HCT116 (cell line): ENCODE results near the gene ALB. TPM values are rescaled to one million over a fixed set of nuclear protein-coding genes. Genes with fewer than 3 reads are reported as not detected.

Experiments used
- ATAC-seq: fragments of 200-7000 bp; cut with Tn5 transposase; 2 replicates; pipeline ENCODE4 v1.9.1; 2020; ENCODE audit warnings: mild to moderate bottlenecking, moderate library complexity
- BruUV-seq: library from RNA; stranded (reverse); fragments of 400-500 nt; replicated peaks from 2 replicates; lab custom pipeline; 2021; lab: Mats Ljungman, UMichigan
- CTCF ChIA-PET: fragments of 300-600 bp; sonication (Branson Sonifier 250); formaldehyde crosslinking; loops from one replicate; lab custom pipeline; 2021; ENCODE audit warnings: antibody characterized with exemption; lab: Charles Lee
- POLR2A ChIA-PET: fragments of 300-600, 350-600 bp; sonication (Branson Sonifier 250); formaldehyde crosslinking; loops from one replicate; lab custom pipeline; 2021; ENCODE audit warnings: antibody characterized with exemption; lab: Charles Lee
- RAD21 ChIA-PET, 2 experiments: fragments of 300-600 bp; sonication (Branson Sonifier 250); formaldehyde crosslinking; loops; one replicate each; lab custom pipeline; 2023; ENCODE audit warnings: low total read pairs in 2 of 2; ENCODE audit not compliant: uncharacterized antibody in 2 of 2, unreplicated experiment in 2 of 2, low non-redundant PET in 1 of 2; lab: Charles Lee
- DNase-seq: peaks from one replicate; pipeline ENCODE4 v3.0.0-alpha.2; 2010; ENCODE audit warnings: low read depth, low spot score
- H2AFZ ChIP-seq: fragments of 200-600 bp; shearing (Covaris generic), sonication (generic); 2 replicates; pipeline ENCODE4 v1.6.1; 2017; ENCODE audit warnings: low read depth, mixed run types, mixed read lengths, antibody characterized with exemption, low read length; ENCODE audit not compliant: poor library complexity, severe bottlenecking
- H3K27ac ChIP-seq: 2 replicates; pipeline ENCODE4 v1.5.1; 2012; ENCODE audit warnings: low read depth, low read length
- H3K27me3 ChIP-seq: fragments of 200-600 bp; sonication (generic); 2 replicates; pipeline ENCODE4 v1.6.1; 2016; ENCODE audit warnings: mixed run types, low read length, mixed read lengths; ENCODE audit not compliant: insufficient read depth
- H3K36me3 ChIP-seq, 2 experiments: fragments of 200-500 bp in 1 of 2; fragments of 200-600 bp in 1 of 2; sonication (Bioruptor generic) in 1 of 2; sonication (generic) in 1 of 2; 2 replicates each; pipeline versions ENCODE4 v1.5.1 to v1.6.1; 2014 to 2016; ENCODE audit warnings: low read length in 2 of 2, inconsistent platforms in 1 of 2, mixed read lengths in 1 of 2, mixed run types in 1 of 2; ENCODE audit not compliant: insufficient read depth in 2 of 2, control insufficient read depth in 1 of 2
- H3K4me1 ChIP-seq, 2 experiments: fragments of 200-600 bp in 1 of 2; sonication (generic) in 1 of 2; 2 replicates each; pipeline versions ENCODE4 v1.5.1 to v1.6.1; 2012 to 2017; ENCODE audit warnings: low read length in 2 of 2, inconsistent platforms in 1 of 2, mild to moderate bottlenecking in 1 of 2, mixed read lengths in 1 of 2, mixed run types in 1 of 2, moderate library complexity in 1 of 2; ENCODE audit not compliant: insufficient read depth in 2 of 2, control insufficient read depth in 1 of 2
- H3K4me2 ChIP-seq: fragments of 200-600 bp; sonication (generic); 2 replicates; pipeline ENCODE4 v1.6.1; 2017; ENCODE audit warnings: mixed run types, low read length, mixed read lengths
- H3K4me3 ChIP-seq, 2 experiments: fragments of 200-600 bp in 1 of 2; sonication (generic) in 1 of 2; replicated peaks in 1 of 2; 2 replicates each; pipeline ENCODE4 v1.5.1; 2011 to 2016; ENCODE audit warnings: low read length in 2 of 2, control low read depth in 1 of 2, low read depth in 1 of 2, mild to moderate bottlenecking in 1 of 2, mixed read lengths in 1 of 2, mixed run types in 1 of 2
- H3K79me2 ChIP-seq: fragments of 200-600 bp; sonication (generic); 2 replicates; pipeline ENCODE4 v1.6.1; 2017; ENCODE audit warnings: mild to moderate bottlenecking, mixed run types, low read length, moderate library complexity, mixed read lengths; ENCODE audit not compliant: insufficient read depth
- H3K9ac ChIP-seq: fragments of 200-600 bp; sonication (generic); 2 replicates; pipeline ENCODE4 v1.6.1; 2016; ENCODE audit warnings: low read length, mixed read lengths
- H3K9me2 ChIP-seq: fragments of 200-600 bp; sonication (generic), shearing (Covaris generic); 2 replicates; pipeline ENCODE4 v1.6.1; 2017; ENCODE audit warnings: mixed run types, mild to moderate bottlenecking, moderate library complexity; ENCODE audit not compliant: insufficient read depth
- H3K9me3 ChIP-seq, 2 experiments: fragments of 200-500 bp in 1 of 2; fragments of 200-600 bp in 1 of 2; sonication (Bioruptor generic) in 1 of 2; sonication (generic) in 1 of 2; 2 replicates each; pipeline ENCODE4 v1.6.1; 2014 to 2017; ENCODE audit warnings: low read length in 2 of 2, mixed read lengths in 2 of 2, inconsistent platforms in 1 of 2, low read depth in 1 of 2, mild to moderate bottlenecking in 1 of 2, mixed run types in 1 of 2, moderate library complexity in 1 of 2; ENCODE audit not compliant: control insufficient read depth in 1 of 2, insufficient read depth in 1 of 2
- H4K20me1 ChIP-seq: fragments of 200-600 bp; sonication (generic), shearing (Covaris generic); 2 replicates; pipeline ENCODE4 v1.6.1; 2017; ENCODE audit warnings: mixed run types, mild to moderate bottlenecking, moderate library complexity; ENCODE audit not compliant: insufficient read depth
- CBX3 ChIP-seq: IDR thresholded peaks from 2 replicates; pipeline ENCODE4 v1.6.1; 2012; ENCODE audit warnings: low read depth
- CEBPB ChIP-seq: IDR thresholded peaks from 2 replicates; pipeline ENCODE4 v1.6.1; 2012; ENCODE audit warnings: low read depth
- EGR1 ChIP-seq: IDR thresholded peaks from 2 replicates; pipeline ENCODE4 v1.6.1; 2012; ENCODE audit warnings: low read depth
- ELF1 ChIP-seq: IDR thresholded peaks from 2 replicates; pipeline ENCODE4 v1.6.1; 2012; ENCODE audit warnings: low read depth, borderline replicate concordance
- EZH2 ChIP-seq: fragments of 200-600 bp; sonication (generic); IDR thresholded peaks from 2 replicates; pipeline ENCODE4 v1.6.1; 2017; ENCODE audit warnings: antibody characterized with exemption, mixed run types
- FOSL1 ChIP-seq: IDR thresholded peaks from 2 replicates; pipeline ENCODE4 v1.6.1; 2012; ENCODE audit warnings: low read depth
- JUND ChIP-seq: IDR thresholded peaks from 2 replicates; pipeline ENCODE4 v1.6.1; 2012
- MAX ChIP-seq: IDR thresholded peaks from 2 replicates; pipeline ENCODE4 v1.6.1; 2012
- POLR2AphosphoS5 ChIP-seq: IDR thresholded peaks from 2 replicates; pipeline ENCODE4 v1.6.1; 2011; ENCODE audit warnings: mild to moderate bottlenecking, low read depth, low read length, moderate library complexity
- RAD21 ChIP-seq: IDR thresholded peaks from 2 replicates; pipeline ENCODE4 v1.6.1; 2012; ENCODE audit warnings: low read depth, mild to moderate bottlenecking
- REST ChIP-seq: IDR thresholded peaks from 2 replicates; pipeline ENCODE4 v1.6.1; 2012; ENCODE audit warnings: low read depth
- SP1 ChIP-seq: IDR thresholded peaks from 2 replicates; pipeline ENCODE4 v1.6.1; 2012; ENCODE audit warnings: low read depth
- SRF ChIP-seq: IDR thresholded peaks from 2 replicates; pipeline ENCODE4 v1.6.1; 2012; ENCODE audit warnings: low read depth
- TCF7L2 ChIP-seq: IDR thresholded peaks from 2 replicates; pipeline ENCODE4 v1.7.0; 2011; ENCODE audit warnings: borderline replicate concordance, inconsistent platforms; ENCODE audit not compliant: insufficient read depth, insufficient read length; ENCODE audit errors: extremely low read depth
- ZFX ChIP-seq: fragments of 450-650 bp; IDR thresholded peaks from 2 replicates; pipeline ENCODE4 v1.6.1; 2017
- ZNF274 ChIP-seq: fragments of 200-500 bp; sonication (Bioruptor generic); IDR thresholded peaks from 2 replicates; pipeline ENCODE4 v1.6.1; 2014; ENCODE audit warnings: mild to moderate bottlenecking, low read depth, low read length, inconsistent platforms
- intact Hi-C: fragments of 100-400 bp; cut with micrococcal nuclease; formaldehyde crosslinking; loops from 2 replicates; pipeline ENCODE4 v1.10.0; 2022
- total RNA-seq: library from RNA; stranded (reverse); gene quantifications from one replicate; pipeline ENCODE4 v1.2.1, GENCODE V29; 2021; ENCODE audit not compliant: unreplicated experiment
- TF ChIP-seq, protein P1 (sequence below), 3 experiments: fragments of 200-600 bp in 1 of 3; sonication (generic) in 1 of 3; IDR thresholded peaks in 2 of 3; conservative IDR thresholded peaks in 1 of 3; 2 replicates each; pipeline ENCODE4 v1.5.1; 2012 to 2017; ENCODE audit warnings: low read depth in 2 of 3, low read length in 2 of 3, antibody characterized with exemption in 1 of 3, borderline replicate concordance in 1 of 3, control low read depth in 1 of 3, mild to moderate bottlenecking in 1 of 3, mixed read lengths in 1 of 3, mixed run types in 1 of 3, moderate library complexity in 1 of 3; ENCODE audit not compliant: insufficient read depth in 1 of 3

ALB gene
- total RNA-seq, 1 experiment from 2014 or later, result 26.7 TPM

- POLR2A ChIA-PET, result no interaction called here
- Histone ChIP-seq H3K36me3 (no peaks in the 10 kb centered on the region), H3K27me3 (no peaks in the 10 kb centered on the region), H3K4me3 (no peak overlapping the region), H3K27ac (no peak overlapping the region), H3K79me2 (no peaks in the 10 kb centered on the region), H3K9me2 (no peaks in the 10 kb centered on the region), H3K4me2 (no peak overlapping the region), H2AFZ (no peak overlapping the region), H3K4me1 (no peaks in the 10 kb centered on the region), H3K9ac (no peak overlapping the region), H4K20me1 (no peaks in the 10 kb centered on the region), H3K9me3 (no peaks in the 10 kb centered on the region)
- TF ChIP-seq CEBPB (no peak), EGR1 (no peak), ZNF274 (no peak), EZH2 (no peak), ELF1 (no peak), MAX (no peak)
- no peak for ATAC-seq
- no peak for DNase-seq
- RAD21 ChIA-PET, result no interaction called here
- CTCF ChIA-PET, result no interaction called here
- no TSS peak for BruUV-seq
- intact Hi-C loops, result no loop called here
These were observed 16.5 kb upstream of the ALB start for GRCh38 chr4:73387552-73387951.

GRCh38 chr4:73388887-73389286 lies 15.2 kb upstream of the ALB start:
- DNase-seq (no peak), ATAC-seq (no peak)
- no peaks in the 10 kb centered on the region for H3K79me2 ChIP-seq
- H3K4me3 ChIP-seq, result no peak overlapping the region
- H3K4me1 ChIP-seq, result no peaks in the 10 kb centered on the region
- intact Hi-C loops, result no loop called here
- H3K9ac ChIP-seq, result no peak overlapping the region
- H4K20me1 ChIP-seq, result no peaks in the 10 kb centered on the region
- no TSS peak for BruUV-seq
- ChIA-PET CTCF (no interaction called here), RAD21 (no interaction called here), POLR2A (no interaction called here)
- no peak for TF ChIP-seq REST
- no peak for TF ChIP-seq JUND
- TF ChIP-seq FOSL1, result no peak
- no peak for TF ChIP-seq EZH2
- no peak for TF ChIP-seq ZNF274
- no peak for TF ChIP-seq SRF
- TF ChIP-seq CBX3, result no peak
- TF ChIP-seq, protein P1, sequence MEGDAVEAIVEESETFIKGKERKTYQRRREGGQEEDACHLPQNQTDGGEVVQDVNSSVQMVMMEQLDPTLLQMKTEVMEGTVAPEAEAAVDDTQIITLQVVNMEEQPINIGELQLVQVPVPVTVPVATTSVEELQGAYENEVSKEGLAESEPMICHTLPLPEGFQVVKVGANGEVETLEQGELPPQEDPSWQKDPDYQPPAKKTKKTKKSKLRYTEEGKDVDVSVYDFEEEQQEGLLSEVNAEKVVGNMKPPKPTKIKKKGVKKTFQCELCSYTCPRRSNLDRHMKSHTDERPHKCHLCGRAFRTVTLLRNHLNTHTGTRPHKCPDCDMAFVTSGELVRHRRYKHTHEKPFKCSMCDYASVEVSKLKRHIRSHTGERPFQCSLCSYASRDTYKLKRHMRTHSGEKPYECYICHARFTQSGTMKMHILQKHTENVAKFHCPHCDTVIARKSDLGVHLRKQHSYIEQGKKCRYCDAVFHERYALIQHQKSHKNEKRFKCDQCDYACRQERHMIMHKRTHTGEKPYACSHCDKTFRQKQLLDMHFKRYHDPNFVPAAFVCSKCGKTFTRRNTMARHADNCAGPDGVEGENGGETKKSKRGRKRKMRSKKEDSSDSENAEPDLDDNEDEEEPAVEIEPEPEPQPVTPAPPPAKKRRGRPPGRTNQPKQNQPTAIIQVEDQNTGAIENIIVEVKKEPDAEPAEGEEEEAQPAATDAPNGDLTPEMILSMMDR (IDR thresholded peaks at IDR 0.05 in 2 of 3, conservative IDR thresholded peaks at IDR 0.05 in 1 of 3; ENCODE audit: borderline replicate concordance in 1 of 3, insufficient read depth in 1 of 3, low read depth in 2 of 3, low read length in 2 of 3), result no peak
- TF ChIP-seq SP1, result no peak
- no peak for TF ChIP-seq RAD21
- TF ChIP-seq CEBPB, result no peak
- no peak for TF ChIP-seq ZFX
- TF ChIP-seq POLR2AphosphoS5, result no peak
- TF ChIP-seq TCF7L2, result no peak
- H3K27ac ChIP-seq, result no peak overlapping the region
- H3K36me3 ChIP-seq, result no peaks in the 10 kb centered on the region
- H3K9me2 ChIP-seq, result no peaks in the 10 kb centered on the region
- H3K9me3 ChIP-seq, result no peaks in the 10 kb centered on the region
- H2AFZ ChIP-seq, result no peak overlapping the region
- no peak overlapping the region for H3K4me2 ChIP-seq
- no peaks in the 10 kb centered on the region for H3K27me3 ChIP-seq
